ENCODE results near the gene ETV3. TPM values are rescaled to one million over a fixed set of nuclear protein-coding genes. Genes with fewer than 3 reads are reported as not detected.

Gene ETV3
- total and polyA plus RNA-seq, 2 of the 4 experiments (the other 2 are of a cell fraction), result 6.4 to 14.7 TPM

- WGBS, 2 experiments (ENCODE audit: extremely low coverage in 2 of 2, insufficient read length in 1 of 2), result 90% methylated on average over 1 of the region's 2 CpGs; no CpG with 5 or more reads in 1 of the 2 experiments
- Histone ChIP-seq H4K5ac (ENCODE audit: low read depth, low read length) (no peak overlapping the region), H2AK9ac (replicated peaks; ENCODE audit: low read depth, low read length, poor library complexity) (peak overlapping the region; percentile 58), H4K8ac (ENCODE audit: low read depth in 2 of 2, low read length in 2 of 2) (no peak overlapping the region), H2BK5ac (ENCODE audit: low read depth, low read length, poor library complexity, severe bottlenecking) (no peak overlapping the region), H3K27ac (ENCODE audit: insufficient read depth, low read length) (no peak overlapping the region), H2BK20ac (ENCODE audit: low read depth, low read length) (no peak overlapping the region), H3K4me1 (ENCODE audit: control insufficient read depth, insufficient read depth, low read length) (no peaks in the 10 kb centered on the region), H3K27me3 (ENCODE audit: control insufficient read depth, insufficient read depth, low read length) (peaks cover 6% of the 10 kb centered on the region; the same call in 1 of the 2 replicates), H3K9me1 (ENCODE audit: insufficient read depth, low read length) (0 out of 2 replicates have a peak, but pooled peaks cover 6% of the 10 kb centered on the region), H4K91ac (ENCODE audit: insufficient read depth, low read depth, low read length) (no peak overlapping the region), H4K20me1 (ENCODE audit: insufficient read depth, low read length) (no peaks in the 10 kb centered on the region; the same call in 1 of the 2 replicates), H2AK5ac (ENCODE audit: low read depth, low read length) (no peak overlapping the region), H3K9me3 (ENCODE audit: control insufficient read depth, insufficient read depth, low read length) (no peaks in the 10 kb centered on the region), H3K36me3 (ENCODE audit: control insufficient read depth, insufficient read depth, low read length) (peaks cover 11% of the 10 kb centered on the region), H3K14ac (replicated peaks; ENCODE audit: low read depth, low read length) (no peak overlapping the region), H3K9ac (ENCODE audit: low read depth, low read length) (no peak overlapping the region), H3K4me3 (ENCODE audit: insufficient read depth, low read depth, low read length) (no peak overlapping the region), H3K23ac (ENCODE audit: low read depth, low read length) (no peak overlapping the region), H2BK120ac (ENCODE audit: low read depth, low read length) (no peak overlapping the region), H3K4ac (ENCODE audit: low read depth, low read length) (no peak overlapping the region), H3K4me2 (ENCODE audit: low read depth, low read length) (no peak overlapping the region), H2AFZ (replicated peaks; ENCODE audit: low read length, poor library complexity) (no peak overlapping the region), H2BK15ac (ENCODE audit: low read depth, low read length) (no peak overlapping the region), H3K79me1 (ENCODE audit: low read depth in 1 of 2, low read length in 2 of 2) (peaks cover 11 to 19% of the 10 kb centered on the region in 2 experiments), H3K56ac (ENCODE audit: extremely low read depth, insufficient read depth, low read length) (no peak overlapping the region), H3K18ac (ENCODE audit: low read depth, low read length) (no peak overlapping the region)
- dilution Hi-C loops (cut with HindIII; ENCODE audit: low sequenced_read_pairs, unreplicated experiment), result no loop called here
- CTCF ChIA-PET, result no interaction called here
- ATAC-seq (ENCODE audit: low read depth) (no peak), DNase-seq (no peak)
- TF ChIP-seq MAFK (IDR thresholded peaks at IDR 0.05; ENCODE audit: low read depth, low read length) (no peak), POLR2A (IDR thresholded peaks at IDR 0.05; ENCODE audit: low read depth, low read length) (no peak), MXI1 (IDR thresholded peaks at IDR 0.05; ENCODE audit: borderline replicate concordance, low read depth, low read length) (no peak), CTCF (conservative IDR thresholded peaks at IDR 0.05; ENCODE audit: low read depth, low read length) (no peak), MAZ (IDR thresholded peaks at IDR 0.05; ENCODE audit: borderline replicate concordance, low read depth, low read length) (no peak), CEBPB (IDR thresholded peaks at IDR 0.05; ENCODE audit: low read depth, low read length) (no peak), USF2 (IDR thresholded peaks at IDR 0.05; ENCODE audit: low read depth, low read length) (no peak), SMC3 (IDR thresholded peaks at IDR 0.05; ENCODE audit: low read depth, low read length) (no peak), RAD21 (IDR thresholded peaks at IDR 0.05; ENCODE audit: low read length) (no peak), FOS (IDR thresholded peaks at IDR 0.05; ENCODE audit: low read depth, low read length) (no peak), BHLHE40 (IDR thresholded peaks at IDR 0.05; ENCODE audit: low read depth, low read length) (no peak), NFE2L2 (IDR thresholded peaks at IDR 0.05; ENCODE audit: low read depth, low read length) (no peak), ELK1 (IDR thresholded peaks at IDR 0.05; ENCODE audit: borderline replicate concordance, low read depth, low read length) (no peak), RFX5 (IDR thresholded peaks at IDR 0.05; ENCODE audit: low read depth, low read length) (no peak), RCOR1 (IDR thresholded peaks at IDR 0.05; ENCODE audit: insufficient replicate concordance, low read length) (no peak), CHD1 (IDR thresholded peaks at IDR 0.05; ENCODE audit: low read depth, low read length) (no peak)
- in situ Hi-C loops (cut with MboI; ENCODE audit: low sequenced_read_pairs), result no loop called here
- no TSS peak for BruUV-seq (replicated peaks)
- POLR2A ChIA-PET (ENCODE audit: unreplicated experiment), result interaction anchor here (0.7 kb wide), 1 partner anchor 8 kb away, joined by 3 read pairs; no protein-coding TSS in a partner anchor
- intact Hi-C loops (cut with micrococcal nuclease), result no loop called here
Observed at GRCh38 chr1:157119448-157119847, 18.7 kb downstream of the ETV3 start.
